GM19043 (cell line): Measurements from ENCODE around the gene EXOSC3.
"Not testable (repeated sequence)": the region's sequence is repeated elsewhere in the genome, so short reads cannot be mapped to it uniquely, and the experiment has no call there.

ENCODE experiments used
- ATAC-seq: cut with Tn5 transposase; IDR thresholded peaks from one replicate; pipeline ENCODE4 v1.9.1; 2021; ENCODE audit warnings: low read depth; ENCODE audit not compliant: unreplicated experiment

EXOSC3 gene

DNA sequence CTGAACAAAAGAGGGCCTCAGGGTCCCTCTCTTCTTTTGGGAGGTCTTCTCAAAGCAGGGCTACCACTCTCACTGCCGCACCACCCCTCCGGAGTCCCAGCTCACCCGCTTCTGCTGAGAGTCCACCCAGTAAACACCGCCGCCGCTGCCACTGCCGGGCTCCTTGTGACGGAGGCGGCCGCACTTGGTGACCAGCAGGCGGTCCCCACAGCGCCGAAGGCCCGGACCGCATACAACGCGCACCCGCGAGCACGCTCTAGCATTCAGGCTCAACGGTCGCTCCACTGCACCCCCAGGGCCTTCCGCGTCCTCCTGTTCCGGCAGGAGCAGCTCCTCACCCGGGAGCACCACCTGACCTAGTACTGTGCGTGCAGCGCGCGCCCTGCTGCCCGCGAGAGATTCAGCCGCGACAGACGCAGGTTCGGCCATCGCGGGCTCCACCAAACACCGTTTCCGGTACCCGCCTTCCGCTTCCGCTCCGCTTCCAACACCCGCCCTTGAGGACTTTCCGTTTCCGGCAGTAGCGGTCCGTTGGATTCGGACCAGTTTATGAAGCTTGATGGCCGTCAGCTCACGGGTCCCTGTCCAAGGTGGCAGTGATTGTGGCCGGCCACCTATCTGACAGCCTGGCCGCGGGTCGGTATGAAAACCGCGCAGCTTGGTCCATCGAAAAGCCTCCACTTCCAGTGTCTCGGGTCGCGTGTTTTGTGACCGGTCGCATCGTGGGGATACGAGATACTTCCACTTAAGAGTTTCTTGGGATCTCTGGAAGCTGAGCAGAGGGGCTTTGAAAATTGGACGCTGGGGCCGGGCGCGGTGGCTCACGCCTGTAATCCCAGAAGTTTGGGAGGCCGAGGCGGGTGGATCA, at the start of gene EXOSC3:
Gene EXOSC3, minus strand, starts transcription at position 449 of the 868 bp plus-strand sequence. Its CDS starts 20 bp downstream, at position 429.
- peak; percentile 92 for ATAC-seq

DNA sequence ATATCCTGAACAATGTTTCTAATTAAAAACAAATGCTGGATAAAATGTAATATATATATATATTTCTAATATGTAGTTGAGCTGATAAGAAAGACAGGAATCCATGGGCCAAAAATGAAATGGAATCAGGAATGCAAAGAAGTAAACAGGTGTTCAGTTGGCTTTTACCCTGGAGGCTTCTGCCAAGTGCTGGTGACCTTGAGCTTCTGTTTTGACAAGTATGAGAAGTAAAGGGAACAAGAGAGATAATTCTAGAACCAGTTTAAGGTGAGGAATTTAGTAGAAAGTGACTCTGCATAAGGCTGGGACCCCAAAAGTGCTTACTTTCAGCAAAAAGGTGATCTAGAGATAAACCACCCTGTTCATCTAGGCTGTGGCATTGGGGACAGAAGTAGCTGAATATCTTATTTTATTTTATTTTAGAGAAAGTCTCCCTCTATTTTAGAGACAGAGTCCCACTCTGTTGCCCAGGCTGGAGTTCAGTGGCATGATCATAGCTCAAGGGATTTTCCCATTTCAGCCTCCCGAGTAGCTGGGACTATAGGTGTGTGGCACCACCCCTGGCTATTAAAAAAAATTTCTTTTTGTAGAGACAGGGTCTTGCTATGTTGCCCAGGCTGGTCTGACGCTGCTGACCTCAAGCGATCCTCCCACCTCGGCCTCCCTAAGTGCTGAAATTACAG, 42.8 kb upstream of the EXOSC3 start:
- no peak for ATAC-seq

DNA sequence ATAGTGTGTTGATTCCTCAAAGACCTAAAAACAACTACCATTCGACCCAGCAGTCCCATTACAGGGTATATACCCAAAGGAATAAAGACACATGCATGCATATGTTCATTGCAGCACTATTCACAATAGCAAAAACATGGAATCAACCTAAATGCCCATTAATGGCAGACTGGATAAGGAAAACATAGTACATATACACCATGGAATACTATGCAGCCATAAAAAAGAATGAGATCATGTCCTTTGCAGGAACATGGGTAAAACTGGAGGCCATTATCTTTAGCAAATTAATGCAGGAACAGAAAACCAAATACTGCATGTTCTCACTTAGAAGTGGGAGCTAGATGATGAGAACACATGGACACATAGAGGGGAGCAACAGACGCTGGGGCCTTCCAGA, 40.3 kb upstream of the EXOSC3 start:
- not testable (repeated sequence) for ATAC-seq

- no peak for ATAC-seq
Measured at GRCh38 chr9:37820142-37820541, 35.3 kb upstream of the EXOSC3 start.

DNA sequence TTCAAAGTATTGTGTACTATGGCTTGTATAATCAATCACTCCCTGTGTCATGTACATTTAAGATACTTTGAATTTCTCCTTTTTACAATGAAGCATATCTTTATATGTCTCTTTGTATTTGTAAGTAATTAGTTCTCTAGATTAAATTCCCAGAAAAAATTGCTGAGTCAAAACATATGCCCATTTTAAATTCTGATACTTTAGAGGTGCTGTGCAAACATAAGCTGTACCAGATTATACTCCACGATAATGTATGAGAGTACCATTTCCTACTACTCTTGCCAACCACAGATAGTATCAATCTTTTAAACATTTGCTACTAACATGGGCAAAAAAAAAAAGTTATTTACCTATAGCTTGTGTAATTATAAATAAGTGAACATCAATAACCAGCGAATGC, 34.0 kb upstream of the EXOSC3 start:
- ATAC-seq = no peak

- ATAC-seq = no peak
Measured at GRCh38 chr9:37812773-37813379, 28.0 kb upstream of the EXOSC3 start.

DNA sequence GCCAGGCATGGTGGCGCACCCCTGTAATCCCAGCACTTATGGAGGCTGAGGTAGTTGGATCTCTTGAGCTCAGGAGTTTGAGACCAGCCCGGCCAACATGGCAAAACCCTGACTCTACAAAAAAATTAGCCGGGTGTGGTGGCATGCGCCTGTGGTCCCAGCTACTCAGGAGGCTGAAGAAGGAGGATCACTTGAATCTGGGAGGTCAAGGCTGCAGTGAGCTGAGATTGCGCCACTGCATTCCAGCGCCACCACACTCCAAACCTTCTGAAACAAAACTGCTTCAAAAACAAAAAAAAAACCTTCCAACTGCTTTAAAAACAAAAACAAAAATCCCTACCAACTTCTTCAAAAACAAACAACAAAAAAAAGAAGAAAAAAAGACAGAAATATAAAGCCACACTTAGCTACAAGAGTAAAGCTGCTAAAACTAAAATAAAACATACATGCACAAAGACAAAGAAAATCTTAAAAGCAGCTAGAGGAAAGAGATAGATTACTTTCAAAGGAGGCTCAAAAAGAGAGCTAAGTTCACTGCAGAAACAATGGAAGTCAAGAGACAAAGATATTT, 27.1 kb upstream of the EXOSC3 start:
- ATAC-seq = no peak

GRCh38 chr9:37809676-37810075, 24.8 kb upstream of the EXOSC3 start:
- ATAC-seq = not testable (repeated sequence)

DNA sequence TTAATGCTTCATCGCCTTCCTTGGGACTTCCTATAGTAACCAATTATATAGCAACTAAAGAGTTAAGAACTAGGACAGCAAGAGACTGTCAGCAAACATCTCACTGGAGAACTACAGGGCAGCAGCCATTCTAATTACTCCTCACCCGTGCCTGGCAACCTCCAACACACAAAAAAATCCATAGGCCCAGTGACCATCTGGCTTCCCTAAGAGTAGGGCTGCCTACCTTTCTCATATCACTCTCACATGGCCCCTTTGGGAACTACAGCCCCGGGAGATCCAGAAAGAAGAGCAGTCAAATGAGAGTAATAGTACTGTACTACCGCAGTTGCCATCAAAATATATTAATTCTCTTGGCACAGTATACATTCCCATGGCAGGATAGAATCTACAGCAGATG, 21.4 kb upstream of the EXOSC3 start:
- ATAC-seq = no peak

- no peak for ATAC-seq
Measured at GRCh38 chr9:37801959-37802711, 17.3 kb upstream of the EXOSC3 start.

DNA sequence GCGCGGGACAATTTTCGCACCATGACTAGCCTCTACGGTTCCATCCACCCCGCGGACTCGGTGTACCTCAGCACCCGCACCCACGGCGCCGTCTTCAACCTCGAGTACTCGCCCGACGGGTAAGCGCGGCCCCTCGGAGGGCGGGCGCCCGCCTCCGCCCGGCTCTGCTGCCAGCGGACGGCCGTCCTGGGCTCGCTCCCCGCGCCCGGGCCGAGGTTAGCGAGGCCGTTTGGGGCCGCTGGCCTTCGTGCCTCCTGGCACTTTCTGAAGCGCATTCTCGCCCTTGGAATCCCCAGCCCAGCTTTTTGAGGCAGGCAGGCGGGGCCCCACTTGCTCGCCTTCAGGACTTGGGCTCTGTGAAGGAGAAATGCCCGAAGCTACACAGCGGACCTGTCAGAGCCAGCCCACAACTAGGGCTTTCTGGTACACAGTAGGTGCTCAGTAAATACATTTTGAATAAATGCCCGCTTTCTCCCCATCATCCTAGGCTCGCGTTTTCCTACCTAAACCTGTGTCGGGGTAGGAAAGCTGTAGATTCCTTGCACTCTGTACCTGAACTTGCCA, 16.5 kb upstream of the EXOSC3 start:
- ATAC-seq = peak; percentile 34

DNA sequence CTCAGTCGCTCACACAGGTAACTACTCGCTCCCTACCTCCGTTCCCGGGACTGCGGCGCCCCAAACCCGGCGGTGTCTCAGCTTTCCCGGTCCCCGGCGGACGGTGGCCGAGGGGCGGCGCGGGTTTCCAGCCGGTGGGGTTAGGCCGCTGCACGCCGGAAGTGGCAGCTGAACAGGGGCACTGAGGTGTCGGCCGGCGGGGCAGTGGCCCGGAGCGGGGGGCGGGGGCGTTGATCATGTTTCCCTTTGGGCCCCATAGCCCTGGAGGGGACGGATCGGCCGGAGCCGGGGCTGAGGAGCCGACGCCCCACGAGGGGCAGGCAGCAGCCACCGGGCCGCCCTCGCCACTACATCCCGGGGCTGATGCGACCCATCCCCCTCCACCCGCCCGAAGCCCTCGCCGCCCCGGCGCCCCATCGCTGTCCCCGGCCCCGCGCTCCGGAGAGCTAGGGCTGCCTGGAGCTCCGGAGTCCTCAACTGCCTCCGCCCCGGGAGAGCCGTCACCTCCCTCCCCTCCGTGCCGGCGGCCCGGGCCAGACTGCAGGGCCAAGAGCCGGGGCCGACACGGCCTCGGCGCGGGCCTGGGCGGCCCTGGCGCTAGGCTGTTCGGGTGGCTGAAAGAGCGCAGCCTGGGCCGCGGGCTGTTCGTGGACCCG, 15.9 kb upstream of the EXOSC3 start, which contains the start of gene DCAF10:
Gene DCAF10, plus strand, starts transcription at position 167 of the 656 bp plus-strand sequence. Its CDS starts 70 bp downstream, at position 237.
- ATAC-seq = peak; percentile 55

GRCh38 chr9:37798677-37799076, 13.8 kb upstream of the EXOSC3 start:
- ATAC-seq = no peak

- no peak for ATAC-seq
Measured at GRCh38 chr9:37796232-37796631, 11.4 kb upstream of the EXOSC3 start.

DNA sequence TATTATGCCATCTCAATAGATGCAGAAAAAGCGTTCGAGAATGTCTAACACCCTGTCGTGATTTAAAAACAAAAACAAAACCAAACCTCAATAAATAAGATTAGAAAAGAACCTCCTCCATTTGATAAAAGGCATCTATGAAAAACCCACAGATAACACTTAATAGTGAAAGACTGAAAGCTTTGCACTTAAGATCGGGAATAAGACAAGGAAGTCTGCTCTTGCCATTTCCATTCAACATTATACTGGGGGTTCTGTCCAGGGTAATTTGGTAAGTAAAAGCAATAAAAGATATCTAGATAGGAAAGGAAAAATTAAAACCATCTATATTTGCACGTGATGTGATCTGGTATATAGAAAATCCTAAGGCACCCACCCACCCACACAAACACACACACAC, 7.3 kb upstream of the EXOSC3 start:
- no peak for ATAC-seq

DNA sequence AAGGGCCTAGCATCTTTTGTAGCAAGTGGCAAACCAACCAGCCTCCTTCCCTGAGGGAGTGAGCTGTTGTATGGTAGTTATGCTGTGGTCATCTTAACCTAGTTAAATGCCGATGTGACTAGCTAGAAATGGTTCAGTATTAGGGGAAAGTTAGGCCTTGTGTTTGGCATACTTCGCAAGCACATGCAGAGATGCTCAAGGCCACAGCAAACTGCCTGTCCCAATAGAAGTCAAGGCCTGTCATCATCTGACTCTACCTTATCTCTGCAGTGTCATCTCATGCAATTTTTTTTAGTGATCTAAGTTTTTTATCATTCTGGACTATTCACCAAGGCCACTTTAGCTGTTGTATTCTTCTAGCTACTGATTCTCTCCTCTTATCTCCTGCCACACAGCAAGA, 5.2 kb upstream of the EXOSC3 start:
- ATAC-seq = no peak

GRCh38 chr9:37788332-37788731, 3.5 kb upstream of the EXOSC3 start:
- ATAC-seq = no peak

GRCh38 chr9:37787059-37787458, 2.2 kb upstream of the EXOSC3 start:
- no peak for ATAC-seq

GRCh38 chr9:37784291-37784615, 611 bp downstream of the EXOSC3 start:
- no peak for ATAC-seq

DNA sequence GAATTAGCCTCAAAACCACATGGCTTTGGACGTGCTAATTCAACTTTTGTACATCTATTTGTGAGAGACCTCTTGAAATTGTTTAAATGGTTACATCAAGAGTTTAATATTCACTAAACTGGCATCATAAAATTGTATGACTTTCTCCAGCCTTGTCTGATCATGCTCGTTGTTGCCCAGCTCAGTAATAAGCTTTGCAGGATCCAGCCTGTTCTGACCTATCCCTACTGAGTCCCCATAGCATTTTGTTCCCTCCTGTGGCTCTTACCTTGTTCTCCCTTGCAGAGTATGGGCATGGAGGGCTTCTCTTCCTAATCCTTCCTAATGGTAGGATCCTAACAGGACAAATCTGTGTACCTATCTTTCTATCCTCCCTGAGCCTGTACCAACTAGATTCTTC, 6.3 kb downstream of the EXOSC3 start:
- no peak for ATAC-seq
